CD4-positive, alpha-beta memory T cell (primary cell): ENCODE measurements around the gene ST8SIA1. TPM values are rescaled to one million over a fixed set of nuclear protein-coding genes. Genes with fewer than 3 reads are reported as not detected.
A peak's percentile ranks its signal among the peaks of the same experiment; 100 is the strongest.
"Not testable (repeated sequence)": the region's sequence is repeated elsewhere in the genome, so short reads cannot be mapped to it uniquely, and the experiment has no call there.

Source experiments
- CTCF ChIA-PET: fragments of 350-600 bp; sonication (Branson Sonifier 250); formaldehyde crosslinking; loops from one replicate; lab custom pipeline; 2021; ENCODE audit warnings: inconsistent platforms; ENCODE audit not compliant: partially characterized antibody; lab: Charles Lee
- POLR2A ChIA-PET: fragments of 350-600 bp; sonication (Branson Sonifier 250); formaldehyde crosslinking; loops from one replicate; lab custom pipeline; 2021; ENCODE audit not compliant: partially characterized antibody; lab: Charles Lee
- DNase-seq, 5 donors: peaks; one replicate each; pipeline versions ENCODE4 v3.0.0 to v3.0.0-alpha.2; 2020 to 2022; ENCODE audit warnings: mixed read lengths in 1 of 5
- H3K27ac ChIP-seq: one replicate; pipeline ENCODE4 v1.7.0; 2013; ENCODE audit warnings: low read depth, low read length
- H3K27me3 ChIP-seq: 2 replicates; pipeline ENCODE4 v1.7.0; 2013; ENCODE audit warnings: mild to moderate bottlenecking, low read length, moderate library complexity; ENCODE audit not compliant: insufficient read depth
- H3K36me3 ChIP-seq: 2 replicates; pipeline ENCODE4 v1.7.0; 2013; ENCODE audit warnings: mild to moderate bottlenecking, low read length, moderate library complexity; ENCODE audit not compliant: insufficient read depth
- H3K4me1 ChIP-seq: 2 replicates; pipeline ENCODE4 v1.7.0; 2013; ENCODE audit warnings: mild to moderate bottlenecking, low read length, moderate library complexity; ENCODE audit not compliant: insufficient read depth
- H3K4me3 ChIP-seq, 2 donors: one replicate each; pipeline ENCODE4 v1.7.0; 2013; ENCODE audit warnings: low read length in 2 of 2, mild to moderate bottlenecking in 1 of 2
- H3K9me3 ChIP-seq, 2 donors: one replicate each; pipeline ENCODE4 v1.7.0; 2013; ENCODE audit warnings: low read length in 2 of 2, control low read depth in 1 of 2; ENCODE audit not compliant: control insufficient read depth in 1 of 2
- H3K27ac Mint-ChIP-seq, 7 donors: one replicate each; pipeline ENCODE4 v1.8.0; 2020 to 2021; ENCODE audit warnings: mixed read lengths in 7 of 7, mild to moderate bottlenecking in 6 of 7, inconsistent platforms in 3 of 7, moderate library complexity in 3 of 7
- H3K27me3 Mint-ChIP-seq, 2 donors: one replicate each; pipeline ENCODE4 v1.8.0; 2020 to 2021; ENCODE audit warnings: mixed read lengths in 2 of 2
- H3K36me3 Mint-ChIP-seq, 2 donors: one replicate each; pipeline ENCODE4 v1.8.0; 2020 to 2021; ENCODE audit warnings: mixed read lengths in 2 of 2, inconsistent platforms in 1 of 2, mild to moderate bottlenecking in 1 of 2
- H3K4me1 Mint-ChIP-seq, 4 donors: one replicate each; pipeline ENCODE4 v1.8.0; 2020 to 2021; ENCODE audit warnings: mixed read lengths in 4 of 4, mild to moderate bottlenecking in 1 of 4
- H3K4me3 Mint-ChIP-seq, 8 donors: one replicate each; pipeline ENCODE4 v1.8.0; 2020 to 2021; ENCODE audit warnings: mixed read lengths in 8 of 8, mild to moderate bottlenecking in 7 of 8, moderate library complexity in 6 of 8, inconsistent platforms in 3 of 8
- H3K9me3 Mint-ChIP-seq, 8 donors: one replicate each; pipeline ENCODE4 v1.8.0; 2020 to 2021; ENCODE audit warnings: mixed read lengths in 8 of 8, mild to moderate bottlenecking in 5 of 8, inconsistent platforms in 3 of 8, moderate library complexity in 1 of 8
- intact Hi-C: fragments of 100-400 bp; cut with micrococcal nuclease; formaldehyde crosslinking; loops from one replicate; pipeline ENCODE4 v1.15.1; 2023
- polyA plus RNA-seq, 2 donors: library from polyadenylated mRNA; unstranded; fragments of 300-500 nt; fragmentation: Illumina TruSeq; gene quantifications; one replicate each; pipeline ENCODE4 v1.2.3, GENCODE V29; 2021
- total RNA-seq, 2 experiments: library from RNA; stranded (reverse); gene quantifications; one replicate each; pipeline ENCODE4 v1.2.3, GENCODE V29; 2021

Gene ST8SIA1, protein sequence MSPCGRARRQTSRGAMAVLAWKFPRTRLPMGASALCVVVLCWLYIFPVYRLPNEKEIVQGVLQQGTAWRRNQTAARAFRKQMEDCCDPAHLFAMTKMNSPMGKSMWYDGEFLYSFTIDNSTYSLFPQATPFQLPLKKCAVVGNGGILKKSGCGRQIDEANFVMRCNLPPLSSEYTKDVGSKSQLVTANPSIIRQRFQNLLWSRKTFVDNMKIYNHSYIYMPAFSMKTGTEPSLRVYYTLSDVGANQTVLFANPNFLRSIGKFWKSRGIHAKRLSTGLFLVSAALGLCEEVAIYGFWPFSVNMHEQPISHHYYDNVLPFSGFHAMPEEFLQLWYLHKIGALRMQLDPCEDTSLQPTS
- total RNA-seq (10 to 100 TPM; 52.2 to 53.6 TPM), polyA plus RNA-seq (1 to 10 TPM; 3.8 to 6.9 TPM)

GRCh38 chr12:22334410-22335100 is at the start of gene ST8SIA1:
Gene ST8SIA1 (minus strand): TSS chr12:22334707. CDS start chr12:22334232, 475 bp downstream.
- Mint-ChIP-seq H3K27me3 (peaks cover 0 to 2% of the 10 kb centered on the region in 2 donors), H3K27ac (peak within 1 kb of the TSS; percentile 90 to 99 (median 93)), H3K36me3 (peaks cover 0 to 18% of the 10 kb centered on the region in 2 donors), H3K4me1 (peaks cover 41 to 61% (median 42%) of the 10 kb centered on the region in 4 donors), H3K4me3 (peak within 1 kb of the TSS; percentile 92 to 98 (median 96)), H3K9me3 (peaks cover 0 to 8% (median 0%) of the 10 kb centered on the region in 8 donors)
- ChIA-PET POLR2A (interaction anchor here (0.7 to 3.2 kb wide), 20 partner anchors 12 to 878 kb away, joined by 3 to 64 read pairs (median 6); partner anchors contain the start of genes CMAS and ETNK1), CTCF (interaction anchor here (0.7 to 2.1 kb wide), 31 partner anchors 10 to 682 kb away, joined by 3 to 42 read pairs (median 5); partner anchors contain the start of gene CMAS)
- intact Hi-C loops, result loop anchor here (1.0 to 5.0 kb wide), 13 partner anchors 14 to 897 kb away; partner anchors contain the start of genes C2CD5, CMAS, ETNK1 and PYROXD1
- peaks cover 39% of the 10 kb centered on the region for H3K4me1 ChIP-seq
- H3K4me3 ChIP-seq, result peak within 1 kb of the TSS; percentile 71 to 93
- DNase-seq, result peak in 4 of 5 donors; percentile 72 to 76 (median 74)
- no peaks in the 10 kb centered on the region for H3K9me3 ChIP-seq
- H3K36me3 ChIP-seq, result no peaks in the 10 kb centered on the region
- H3K27me3 ChIP-seq, result no peaks in the 10 kb centered on the region
- H3K27ac ChIP-seq, result peak within 1 kb of the TSS; percentile 75

DNA sequence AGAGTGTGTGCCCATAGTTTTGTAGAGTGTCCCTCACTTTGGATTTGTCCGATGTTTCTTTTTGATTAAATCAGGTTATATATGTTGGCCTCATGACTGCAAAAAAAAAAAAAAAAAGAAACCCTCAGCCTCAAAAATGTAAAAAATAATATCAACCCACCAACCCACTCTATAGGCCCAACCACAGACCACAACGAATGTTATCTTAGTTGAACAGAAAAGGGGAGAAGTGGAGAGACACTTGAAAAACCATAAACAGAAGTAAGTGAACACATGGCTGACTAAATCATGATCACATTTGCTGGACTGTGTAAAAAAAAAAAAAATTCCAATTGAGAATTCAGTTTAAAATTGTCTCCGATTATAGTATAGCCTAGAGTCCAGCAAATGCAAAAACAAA is 45.5 kb upstream of the ST8SIA1 start:
- no peaks in the 10 kb centered on the region for H3K36me3 ChIP-seq
- Mint-ChIP-seq H3K4me3 (no peak overlapping the region), H3K27ac (no peak overlapping the region), H3K36me3 (no peaks in the 10 kb centered on the region), H3K4me1 (peaks cover 0 to 2% (median 0%) of the 10 kb centered on the region in 4 donors), H3K27me3 (no peaks in the 10 kb centered on the region), H3K9me3 (peaks cover 0 to 3% (median 0%) of the 10 kb centered on the region in 8 donors)
- CTCF ChIA-PET, result no interaction called here
- no peak overlapping the region for H3K4me3 ChIP-seq
- no peak overlapping the region for H3K27ac ChIP-seq
- DNase-seq, result no peak
- intact Hi-C loops, result no loop called here
- POLR2A ChIA-PET, result no interaction called here
- H3K27me3 ChIP-seq, result no peaks in the 10 kb centered on the region
- no peaks in the 10 kb centered on the region for H3K9me3 ChIP-seq
- no peaks in the 10 kb centered on the region for H3K4me1 ChIP-seq

DNA sequence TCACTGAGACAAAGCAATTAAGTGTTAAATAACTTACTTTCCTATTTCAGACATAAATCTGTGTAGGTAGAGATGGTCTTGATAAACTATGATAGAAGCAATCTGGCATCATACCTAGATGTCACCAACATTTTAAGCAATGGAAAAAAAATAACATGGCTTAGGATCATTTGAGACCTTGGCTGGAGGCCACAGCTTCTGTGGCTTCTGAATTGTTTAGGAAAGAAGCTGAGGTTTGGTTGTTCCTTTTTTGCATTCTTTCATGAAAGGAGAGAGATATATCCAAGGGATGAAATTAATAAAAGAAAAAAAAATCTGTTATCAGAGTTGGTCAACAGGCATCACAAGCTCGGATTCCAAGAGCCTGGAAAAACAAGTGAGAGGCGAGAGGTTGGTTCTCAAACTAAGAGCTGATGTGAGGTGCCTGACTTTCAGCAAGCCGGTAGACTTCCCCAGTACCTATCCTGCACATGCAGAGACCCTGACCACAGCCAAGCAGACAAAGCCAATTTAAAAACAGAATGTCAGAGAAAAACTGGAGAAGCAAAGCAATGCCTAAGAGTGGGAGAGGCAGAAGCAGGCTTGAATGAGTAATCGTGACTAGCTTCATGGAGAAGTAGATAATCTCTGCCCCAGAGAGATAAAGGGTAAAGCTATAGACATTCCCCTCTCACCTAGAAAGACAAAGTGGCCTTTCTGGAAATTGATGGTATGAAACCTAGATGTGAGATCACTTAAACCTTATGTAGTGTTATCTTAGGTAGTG is 43.4 kb upstream of the ST8SIA1 start:
- no peak for DNase-seq
- H3K36me3 Mint-ChIP-seq, result no peaks in the 10 kb centered on the region
- H3K27me3 Mint-ChIP-seq, result no peaks in the 10 kb centered on the region
- Histone ChIP-seq H3K4me1 (no peaks in the 10 kb centered on the region), H3K27me3 (no peaks in the 10 kb centered on the region), H3K9me3 (no peaks in the 10 kb centered on the region), H3K27ac (no peak overlapping the region), H3K36me3 (no peaks in the 10 kb centered on the region), H3K4me3 (no peak overlapping the region)
- intact Hi-C loops, result no loop called here
- peak overlapping the region in 3 of 7 donors; percentile 19 to 54 (median 27) for H3K27ac Mint-ChIP-seq
- peaks cover 0 to 3% (median 0%) of the 10 kb centered on the region in 8 donors for H3K9me3 Mint-ChIP-seq
- peaks cover 6 to 14% (median 7%) of the 10 kb centered on the region in 4 donors for H3K4me1 Mint-ChIP-seq
- POLR2A ChIA-PET, result interaction anchor here (1.2 kb wide), 1 partner anchor 8 kb away, joined by 3 read pairs; no protein-coding TSS in a partner anchor
- CTCF ChIA-PET, result no interaction called here
- no peak overlapping the region for H3K4me3 Mint-ChIP-seq

- H3K27me3 Mint-ChIP-seq, H3K9me3 Mint-ChIP-seq, H3K4me1 ChIP-seq, H3K9me3 ChIP-seq, intact Hi-C loops, H3K27me3 ChIP-seq, H3K27ac ChIP-seq, H3K4me3 Mint-ChIP-seq, POLR2A ChIA-PET, CTCF ChIA-PET, H3K36me3 ChIP-seq, H3K27ac Mint-ChIP-seq, H3K4me3 ChIP-seq, H3K36me3 Mint-ChIP-seq, DNase-seq: not testable (repeated sequence)
- H3K4me1 Mint-ChIP-seq, result peaks cover 6 to 14% (median 7%) of the 10 kb centered on the region in 4 donors
Observed at GRCh38 chr12:22376596-22377150, 42.2 kb upstream of the ST8SIA1 start.

DNA sequence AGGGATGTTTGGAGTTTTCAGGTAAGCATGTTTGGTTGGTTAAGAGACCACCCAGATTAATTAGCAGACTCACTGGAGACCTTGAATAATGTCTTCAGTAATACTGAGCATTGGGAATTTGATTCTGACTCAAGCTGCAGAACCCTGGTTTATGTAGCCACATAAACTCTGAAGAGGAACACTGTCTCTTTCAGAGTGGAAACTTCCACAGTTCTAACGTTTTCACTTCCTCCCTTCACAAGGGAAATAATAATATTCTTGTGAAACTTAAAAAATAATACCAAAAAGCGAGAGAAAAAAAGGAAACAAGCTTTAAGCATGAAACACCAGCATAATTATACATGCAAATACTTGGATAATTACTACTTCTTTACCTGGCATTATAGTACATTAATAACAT is 40.0 kb upstream of the ST8SIA1 start:
- POLR2A ChIA-PET, result no interaction called here
- Histone ChIP-seq H3K4me3 (no peak overlapping the region), H3K27me3 (no peaks in the 10 kb centered on the region), H3K36me3 (no peaks in the 10 kb centered on the region), H3K27ac (no peak overlapping the region), H3K4me1 (no peaks in the 10 kb centered on the region), H3K9me3 (no peaks in the 10 kb centered on the region)
- H3K4me1 Mint-ChIP-seq, result peaks cover 6 to 14% (median 7%) of the 10 kb centered on the region in 4 donors
- H3K9me3 Mint-ChIP-seq, result peaks cover 0 to 2% (median 0%) of the 10 kb centered on the region in 8 donors
- H3K4me3 Mint-ChIP-seq, result peak overlapping the region in 1 of 8 donors; percentile 6
- no peak for DNase-seq
- H3K27me3 Mint-ChIP-seq, result no peaks in the 10 kb centered on the region
- no peaks in the 10 kb centered on the region for H3K36me3 Mint-ChIP-seq
- peak overlapping the region in 1 of 7 donors; percentile 32 for H3K27ac Mint-ChIP-seq
- CTCF ChIA-PET, result no interaction called here
- intact Hi-C loops, result no loop called here

DNA sequence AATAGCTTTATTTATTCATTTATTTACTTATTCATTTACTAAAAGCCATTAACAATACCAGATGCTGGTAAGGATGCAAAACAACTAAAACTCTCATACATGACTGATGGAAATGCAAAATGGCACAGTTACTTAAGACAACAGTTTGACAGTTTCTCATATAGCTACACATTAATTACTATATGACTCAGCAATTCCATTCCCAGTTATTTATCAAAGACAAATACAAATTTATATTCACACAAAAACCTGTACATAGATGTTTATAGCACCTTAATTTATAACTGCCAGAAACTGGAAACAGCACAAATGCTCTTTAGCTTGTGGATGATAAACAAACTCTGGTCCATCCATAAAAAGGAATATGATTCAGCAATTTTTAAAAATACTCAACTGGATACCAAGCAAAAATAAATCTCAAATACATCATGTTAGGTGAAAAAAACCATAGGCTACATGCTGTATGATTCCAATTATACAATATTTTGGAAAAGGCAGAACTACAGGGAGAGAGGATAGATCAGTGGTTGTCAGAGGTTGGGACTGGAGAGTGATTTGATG is 37.9 kb upstream of the ST8SIA1 start:
- no peaks in the 10 kb centered on the region for H3K4me1 ChIP-seq
- Mint-ChIP-seq H3K27ac (no peak overlapping the region), H3K9me3 (peaks cover 0 to 17% (median 10%) of the 10 kb centered on the region in 8 donors), H3K4me1 (peaks cover 4 to 14% (median 7%) of the 10 kb centered on the region in 4 donors), H3K4me3 (no peak overlapping the region), H3K27me3 (no peaks in the 10 kb centered on the region), H3K36me3 (peaks cover 0 to under 1% of the 10 kb centered on the region in 2 donors)
- no peak overlapping the region for H3K4me3 ChIP-seq
- intact Hi-C loops, result no loop called here
- H3K27ac ChIP-seq, result no peak overlapping the region
- no peaks in the 10 kb centered on the region for H3K36me3 ChIP-seq
- ChIA-PET POLR2A (interaction anchor here (0.9 kb wide), 1 partner anchor 17 kb away, joined by 5 read pairs; no protein-coding TSS in a partner anchor), CTCF (no interaction called here)
- no peaks in the 10 kb centered on the region for H3K27me3 ChIP-seq
- DNase-seq, result no peak
- no peaks in the 10 kb centered on the region for H3K9me3 ChIP-seq
